SJCRH30 (cell line): ENCODE results near the gene NPIPB13. TPM values are rescaled to one million over a fixed set of nuclear protein-coding genes. Genes with fewer than 3 reads are reported as not detected.
"Not testable (repeated sequence)": the region's sequence is repeated elsewhere in the genome, so short reads cannot be mapped to it uniquely, and the experiment has no call there.

Source experiments
- DNase-seq, 2 experiments: peaks; one replicate each; pipeline ENCODE4 v3.0.0-alpha.2; 2015 to 2020
- H3K27ac ChIP-seq: fragments of 250-450 bp; sonication (Bioruptor Pico); 2 replicates; pipeline ENCODE4 v1.5.1; 2020; ENCODE audit warnings: mild to moderate bottlenecking, moderate library complexity
- H3K27me3 ChIP-seq: fragments of 250-450 bp; sonication (Bioruptor Pico); 2 replicates; pipeline ENCODE4 v1.5.1; 2020; ENCODE audit warnings: mild to moderate bottlenecking, moderate library complexity
- H3K36me3 ChIP-seq: fragments of 250-450 bp; sonication (Bioruptor Pico); 2 replicates; pipeline ENCODE4 v1.5.1; 2020; ENCODE audit warnings: mild to moderate bottlenecking, moderate library complexity
- H3K4me1 ChIP-seq: fragments of 250-450 bp; sonication (Bioruptor Pico); 2 replicates; pipeline ENCODE4 v1.5.1; 2020; ENCODE audit warnings: mild to moderate bottlenecking, moderate library complexity
- H3K4me3 ChIP-seq: fragments of 250-450 bp; sonication (Bioruptor Pico); 2 replicates; pipeline ENCODE4 v1.5.1; 2020; ENCODE audit warnings: mild to moderate bottlenecking, moderate library complexity
- H3K9me3 ChIP-seq: fragments of 250-450 bp; sonication (Bioruptor Pico); replicated peaks from 2 replicates; pipeline ENCODE4 v1.5.1; 2020; ENCODE audit warnings: mild to moderate bottlenecking, moderate library complexity
- total RNA-seq: library from RNA; depleted of rRNA; stranded (reverse); fragments of >200 nt; shearing (Covaris generic); gene quantifications from 2 replicates; pipeline ENCODE4 v1.2.3, GENCODE V29; 2014; rRNA removed

Gene NPIPB13
- total RNA-seq: 2.3 and 3.9 TPM in 2 replicates

GRCh38 chr16:30248379-30248778 lies at the start of gene NPIPB13:
Gene NPIPB13, minus strand, starts transcription at chr16:30248479. Its CDS starts 2,906 bp downstream, at chr16:30245573.
- not testable (repeated sequence) for DNase-seq, H3K4me1 ChIP-seq, H3K27me3 ChIP-seq, H3K9me3 ChIP-seq, H3K4me3 ChIP-seq, H3K36me3 ChIP-seq, H3K27ac ChIP-seq

- H3K36me3 ChIP-seq, H3K27me3 ChIP-seq, H3K4me1 ChIP-seq, H3K4me3 ChIP-seq, H3K27ac ChIP-seq, H3K9me3 ChIP-seq: not testable (repeated sequence)
- peak; percentile 13 to 15 for DNase-seq
Measured at GRCh38 chr16:30282357-30282756, 34.1 kb upstream of the NPIPB13 start.

GRCh38 chr16:30278523-30278922 lies 30.2 kb upstream of the NPIPB13 start:
- not testable (repeated sequence) for DNase-seq, H3K27ac ChIP-seq, H3K4me1 ChIP-seq, H3K36me3 ChIP-seq, H3K27me3 ChIP-seq, H3K4me3 ChIP-seq, H3K9me3 ChIP-seq

- not testable (repeated sequence) for DNase-seq, H3K27ac ChIP-seq, H3K4me3 ChIP-seq, H3K4me1 ChIP-seq, H3K9me3 ChIP-seq, H3K27me3 ChIP-seq, H3K36me3 ChIP-seq
Measured at GRCh38 chr16:30217082-30217481, 31.2 kb downstream of the NPIPB13 start.

- H3K27ac ChIP-seq, H3K36me3 ChIP-seq, DNase-seq, H3K9me3 ChIP-seq, H3K4me3 ChIP-seq, H3K27me3 ChIP-seq, H3K4me1 ChIP-seq: not testable (repeated sequence)
Measured at GRCh38 chr16:30211414-30211813, 36.9 kb downstream of the NPIPB13 start.

GRCh38 chr16:30209032-30209431 lies 39.2 kb downstream of the NPIPB13 start:
- not testable (repeated sequence) for H3K36me3 ChIP-seq, H3K27ac ChIP-seq, H3K4me1 ChIP-seq, H3K4me3 ChIP-seq, H3K9me3 ChIP-seq, H3K27me3 ChIP-seq
- peak in 1 of 2 experiments; percentile 6 for DNase-seq

- not testable (repeated sequence) for H3K36me3 ChIP-seq, H3K27ac ChIP-seq, H3K27me3 ChIP-seq, H3K9me3 ChIP-seq, H3K4me3 ChIP-seq, H3K4me1 ChIP-seq
- peak in 1 of 2 experiments; percentile 29 for DNase-seq
Measured at GRCh38 chr16:30207063-30207704, 41.1 kb downstream of the NPIPB13 start.

- H3K9me3 ChIP-seq, H3K36me3 ChIP-seq, DNase-seq, H3K4me1 ChIP-seq, H3K4me3 ChIP-seq, H3K27me3 ChIP-seq, H3K27ac ChIP-seq: not testable (repeated sequence)
Measured at GRCh38 chr16:30206252-30206651, 42.0 kb downstream of the NPIPB13 start.

- H3K27me3 ChIP-seq, DNase-seq, H3K27ac ChIP-seq, H3K4me1 ChIP-seq, H3K4me3 ChIP-seq, H3K9me3 ChIP-seq, H3K36me3 ChIP-seq: not testable (repeated sequence)
Measured at GRCh38 chr16:30205541-30206236, 42.6 kb downstream of the NPIPB13 start.

- not testable (repeated sequence) for H3K36me3 ChIP-seq, H3K27ac ChIP-seq, H3K4me1 ChIP-seq, H3K9me3 ChIP-seq, DNase-seq, H3K27me3 ChIP-seq, H3K4me3 ChIP-seq
Measured at GRCh38 chr16:30199608-30200343, 48.5 kb downstream of the NPIPB13 start.

GRCh38 chr16:30199049-30199448 lies 49.2 kb downstream of the NPIPB13 start, which contains the start of gene SULT1A3:
Gene SULT1A3, plus strand, starts transcription at chr16:30199255. Its CDS starts 1,474 bp downstream, at chr16:30200729.
- not testable (repeated sequence) for H3K27ac ChIP-seq, H3K27me3 ChIP-seq, H3K36me3 ChIP-seq, H3K4me3 ChIP-seq, DNase-seq, H3K4me1 ChIP-seq, H3K9me3 ChIP-seq

Other genes starting within 250 kb of the NPIPB13 start
- not detected in 2 replicates for gene DOC2A, start 237.5 kb downstream of the NPIPB13 start, total RNA-seq
- not detected in 2 replicates for gene C16orf92, start 225.3 kb downstream of the NPIPB13 start, total RNA-seq
- 0.49 and 0.58 TPM in 2 replicates for gene TLCD3B, start 217.2 kb downstream of the NPIPB13 start, total RNA-seq
- 646 and 744 TPM in 2 replicates for gene ALDOA, start 182.7 kb downstream of the NPIPB13 start, total RNA-seq
- gene PPP4C, start 172.5 kb downstream of the NPIPB13 start, total RNA-seq: 96.7 and 99.4 TPM in 2 replicates
- gene TBX6, start 156.6 kb downstream of the NPIPB13 start, total RNA-seq: 0.18 and 0.73 TPM in 2 replicates
- gene YPEL3, start 152.3 kb downstream of the NPIPB13 start, total RNA-seq: 10.3 and 13.0 TPM in 2 replicates
- gene GDPD3, start 134.9 kb downstream of the NPIPB13 start, total RNA-seq: 1.0 and 1.1 TPM in 2 replicates
- gene MAPK3, start 125.3 kb downstream of the NPIPB13 start, total RNA-seq: 25.8 and 31.6 TPM in 2 replicates
- gene CORO1A, start 64.9 kb downstream of the NPIPB13 start, total RNA-seq: 5.6 and 7.0 TPM in 2 replicates
- 38.1 and 50.8 TPM in 2 replicates for gene BOLA2B, start 54.8 kb downstream of the NPIPB13 start, total RNA-seq
- gene SLX1A, start 54.6 kb downstream of the NPIPB13 start, total RNA-seq: 15.2 and 21.7 TPM in 2 replicates
- gene SULT1A3, start 49.2 kb downstream of the NPIPB13 start, total RNA-seq: 2.2 and 4.3 TPM in 2 replicates
- gene CD2BP2, start 106.8 kb upstream of the NPIPB13 start, total RNA-seq: 52.2 and 52.3 TPM in 2 replicates
- 33.7 and 36.0 TPM in 2 replicates for gene TBC1D10B, start 122.0 kb upstream of the NPIPB13 start, total RNA-seq
- 10.8 and 13.1 TPM in 2 replicates for gene MYL11, start 126.3 kb upstream of the NPIPB13 start, total RNA-seq
- gene SEPTIN1, start 134.1 kb upstream of the NPIPB13 start, total RNA-seq: 0.23 and 0.45 TPM in 2 replicates
- 9.3 and 10.1 TPM in 2 replicates for gene ZNF48, start 146.9 kb upstream of the NPIPB13 start, total RNA-seq
- gene ZNF771, start 159.1 kb upstream of the NPIPB13 start, total RNA-seq: 10.4 and 14.0 TPM in 2 replicates
- gene DCTPP1, start 181.6 kb upstream of the NPIPB13 start, total RNA-seq: 80.0 and 88.5 TPM in 2 replicates
- gene SEPHS2, start 197.4 kb upstream of the NPIPB13 start, total RNA-seq: 18.2 and 22.9 TPM in 2 replicates
- not detected in 2 replicates for gene ITGAL, start 224.3 kb upstream of the NPIPB13 start, total RNA-seq